ENCODE measurements around the gene NR1H4.
"Not testable (repeated sequence)": the region's sequence is repeated elsewhere in the genome, so short reads cannot be mapped to it uniquely, and the experiment has no call there.

The NR1H4 gene

GRCh38 chr12:100473716-100474150 lies at the start of gene NR1H4:
Gene NR1H4, plus strand, starts transcription at chr12:100473866. Its CDS starts 19,458 bp downstream, at chr12:100493324.
- in situ Hi-C loops (cut with MboI; ENCODE audit: low sequenced_read_pairs) = no loop called here

GRCh38 chr12:100426145-100426544 lies 47.5 kb upstream of the NR1H4 start:
- in situ Hi-C loops (cut with MboI; ENCODE audit: low sequenced_read_pairs) = no loop called here

- in situ Hi-C loops (cut with MboI; ENCODE audit: low sequenced_read_pairs) = no loop called here
These were observed 46.6 kb upstream of the NR1H4 start for GRCh38 chr12:100427078-100427477.

GRCh38 chr12:100430251-100430650 lies 43.4 kb upstream of the NR1H4 start:
- in situ Hi-C loops (cut with MboI; ENCODE audit: low sequenced_read_pairs) = not testable (repeated sequence)

- in situ Hi-C loops (cut with MboI; ENCODE audit: low sequenced_read_pairs) = no loop called here
These were observed 40.0 kb upstream of the NR1H4 start for GRCh38 chr12:100433701-100434100.

GRCh38 chr12:100434177-100434576 lies 39.5 kb upstream of the NR1H4 start:
- in situ Hi-C loops (cut with MboI; ENCODE audit: low sequenced_read_pairs) = no loop called here

- in situ Hi-C loops (cut with MboI; ENCODE audit: low sequenced_read_pairs) = no loop called here
These were observed 37.7 kb upstream of the NR1H4 start for GRCh38 chr12:100435957-100436356.

GRCh38 chr12:100437038-100437841 lies 36.4 kb upstream of the NR1H4 start:
- in situ Hi-C loops (cut with MboI; ENCODE audit: low sequenced_read_pairs) = no loop called here

GRCh38 chr12:100439797-100440196 lies 33.9 kb upstream of the NR1H4 start:
- in situ Hi-C loops (cut with MboI; ENCODE audit: low sequenced_read_pairs) = no loop called here

GRCh38 chr12:100442403-100442802 lies 31.3 kb upstream of the NR1H4 start:
- in situ Hi-C loops (cut with MboI; ENCODE audit: low sequenced_read_pairs) = no loop called here

- in situ Hi-C loops (cut with MboI; ENCODE audit: low sequenced_read_pairs) = no loop called here
These were observed 30.2 kb upstream of the NR1H4 start for GRCh38 chr12:100443434-100443833.

- in situ Hi-C loops (cut with MboI; ENCODE audit: low sequenced_read_pairs) = no loop called here
These were observed 28.6 kb upstream of the NR1H4 start for GRCh38 chr12:100445081-100445481.

- in situ Hi-C loops (cut with MboI; ENCODE audit: low sequenced_read_pairs) = no loop called here
These were observed 26.3 kb upstream of the NR1H4 start for GRCh38 chr12:100447381-100447780.

GRCh38 chr12:100448656-100449055 lies 25.0 kb upstream of the NR1H4 start:
- in situ Hi-C loops (cut with MboI; ENCODE audit: low sequenced_read_pairs) = no loop called here

- in situ Hi-C loops (cut with MboI; ENCODE audit: low sequenced_read_pairs) = no loop called here
These were observed 22.9 kb upstream of the NR1H4 start for GRCh38 chr12:100450735-100451134.

GRCh38 chr12:100453951-100454350 lies 19.7 kb upstream of the NR1H4 start:
- in situ Hi-C loops (cut with MboI; ENCODE audit: low sequenced_read_pairs) = no loop called here

GRCh38 chr12:100455896-100456295 lies 17.8 kb upstream of the NR1H4 start:
- in situ Hi-C loops (cut with MboI; ENCODE audit: low sequenced_read_pairs) = no loop called here

GRCh38 chr12:100458191-100458590 lies 15.5 kb upstream of the NR1H4 start:
- in situ Hi-C loops (cut with MboI; ENCODE audit: low sequenced_read_pairs) = no loop called here

GRCh38 chr12:100460702-100461101 lies 13.0 kb upstream of the NR1H4 start:
- in situ Hi-C loops (cut with MboI; ENCODE audit: low sequenced_read_pairs) = no loop called here

GRCh38 chr12:100461330-100461973 lies 12.2 kb upstream of the NR1H4 start:
- in situ Hi-C loops (cut with MboI; ENCODE audit: low sequenced_read_pairs) = no loop called here

- in situ Hi-C loops (cut with MboI; ENCODE audit: low sequenced_read_pairs) = no loop called here
These were observed 10.0 kb upstream of the NR1H4 start for GRCh38 chr12:100463661-100464060.

GRCh38 chr12:100464529-100464928 lies 9.1 kb upstream of the NR1H4 start:
- in situ Hi-C loops (cut with MboI; ENCODE audit: low sequenced_read_pairs) = no loop called here

All from hTERT RPE-1 (cell line).